Measurements from ENCODE around the gene STOML2.

DNA sequence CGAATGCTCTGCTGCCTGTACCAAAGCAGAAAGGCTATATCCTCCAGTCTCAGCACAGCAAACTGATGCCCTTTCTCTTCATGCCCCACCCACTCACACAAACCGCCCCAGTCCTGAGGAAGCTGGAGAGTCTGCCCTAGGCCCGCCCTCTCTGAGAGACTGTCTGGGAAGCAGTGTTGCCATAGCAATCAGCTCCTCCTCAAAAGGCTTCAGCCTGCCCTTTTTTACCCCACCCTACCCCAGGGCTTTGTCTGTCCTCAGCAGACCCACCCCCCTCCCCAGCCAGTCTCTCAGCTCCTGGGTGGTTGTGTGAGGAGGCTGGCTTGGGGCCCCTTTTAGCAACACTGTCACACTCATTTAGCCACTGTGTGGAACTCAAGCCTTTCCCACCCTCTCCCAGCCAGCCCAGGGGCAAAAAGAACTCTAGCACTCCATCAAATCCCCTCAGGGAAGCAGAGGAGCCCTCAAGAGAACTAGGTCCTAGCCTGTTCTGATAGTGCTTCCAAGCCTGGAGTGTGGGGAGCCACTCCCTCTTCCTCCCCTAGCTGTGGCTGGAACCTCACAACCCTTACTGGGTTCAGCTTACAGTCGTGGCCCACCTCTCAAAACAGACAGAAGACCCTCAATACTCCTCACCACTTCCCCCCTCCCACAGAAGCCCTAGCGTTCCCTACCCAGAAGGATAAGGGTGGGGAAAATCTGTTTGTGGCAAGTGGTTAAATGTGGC is 11.3 kb upstream of the STOML2 start:
- TF ChIP-seq, protein P1, sequence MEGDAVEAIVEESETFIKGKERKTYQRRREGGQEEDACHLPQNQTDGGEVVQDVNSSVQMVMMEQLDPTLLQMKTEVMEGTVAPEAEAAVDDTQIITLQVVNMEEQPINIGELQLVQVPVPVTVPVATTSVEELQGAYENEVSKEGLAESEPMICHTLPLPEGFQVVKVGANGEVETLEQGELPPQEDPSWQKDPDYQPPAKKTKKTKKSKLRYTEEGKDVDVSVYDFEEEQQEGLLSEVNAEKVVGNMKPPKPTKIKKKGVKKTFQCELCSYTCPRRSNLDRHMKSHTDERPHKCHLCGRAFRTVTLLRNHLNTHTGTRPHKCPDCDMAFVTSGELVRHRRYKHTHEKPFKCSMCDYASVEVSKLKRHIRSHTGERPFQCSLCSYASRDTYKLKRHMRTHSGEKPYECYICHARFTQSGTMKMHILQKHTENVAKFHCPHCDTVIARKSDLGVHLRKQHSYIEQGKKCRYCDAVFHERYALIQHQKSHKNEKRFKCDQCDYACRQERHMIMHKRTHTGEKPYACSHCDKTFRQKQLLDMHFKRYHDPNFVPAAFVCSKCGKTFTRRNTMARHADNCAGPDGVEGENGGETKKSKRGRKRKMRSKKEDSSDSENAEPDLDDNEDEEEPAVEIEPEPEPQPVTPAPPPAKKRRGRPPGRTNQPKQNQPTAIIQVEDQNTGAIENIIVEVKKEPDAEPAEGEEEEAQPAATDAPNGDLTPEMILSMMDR (IDR thresholded peaks at IDR 0.05) = no peak
- no peak for TF ChIP-seq ZFX (IDR thresholded peaks at IDR 0.05; ENCODE audit: borderline replicate concordance)

Measured in 22Rv1 (cell line).